SK-N-SH (cell line): ENCODE results near the gene PLGRKT. TPM values are rescaled to one million over a fixed set of nuclear protein-coding genes. Genes with fewer than 3 reads are reported as not detected.

Experiments
- CTCF ChIA-PET: fragments of 300-600, 350-600 bp; formaldehyde crosslinking; extraction: SDS; loops from one replicate; lab custom pipeline; 2021; lab: Yijun Ruan, JAX
- POLR2A ChIA-PET: fragments of 350-600 bp; sonication (Branson Sonifier 250); formaldehyde crosslinking; extraction: SDS; loops from one replicate; lab custom pipeline; 2020; ENCODE audit warnings: antibody characterized with exemption, inconsistent platforms; lab: Yijun Ruan, JAX
- DNase-seq: peaks from one replicate; pipeline ENCODE4 v3.0.0; 2012
- H2AFZ ChIP-seq: fragments of 200-600 bp; sonication (generic); 2 replicates; pipeline ENCODE4 v1.8.1; 2016; ENCODE audit warnings: antibody characterized with exemption, mild to moderate bottlenecking, low read depth
- H3F3A ChIP-seq: fragments of 200-600 bp; sonication (generic); replicated peaks from 2 replicates; pipeline ENCODE3; 2016; ENCODE audit warnings: antibody characterized with exemption, mild to moderate bottlenecking; ENCODE audit not compliant: insufficient read depth
- H3K27ac ChIP-seq, 2 experiments: fragments of 200-500 bp in 1 of 2; fragments of 200-600 bp in 1 of 2; sonication (Bioruptor generic) in 1 of 2; sonication (generic), shearing (Covaris generic) in 1 of 2; 2 replicates each; pipeline versions ENCODE4 v1.5.1 to v1.6.1; 2014 to 2016; ENCODE audit warnings: low read depth in 2 of 2, inconsistent platforms in 1 of 2, low read length in 1 of 2, mild to moderate bottlenecking in 1 of 2, mixed read lengths in 1 of 2
- H3K27me3 ChIP-seq: fragments of 200-600 bp; sonication (generic), shearing (Covaris generic); 2 replicates; pipeline ENCODE4 v1.6.1; 2016; ENCODE audit warnings: mixed run types; ENCODE audit not compliant: insufficient read depth
- H3K36me3 ChIP-seq, 2 experiments: fragments of 200-500 bp in 1 of 2; fragments of 200-600 bp in 1 of 2; sonication (Bioruptor generic) in 1 of 2; sonication (generic) in 1 of 2; replicated peaks in 1 of 2; 2 replicates each; pipeline versions ENCODE3 to v1.5.1; 2014 to 2016; ENCODE audit warnings: low read length in 1 of 2, mild to moderate bottlenecking in 1 of 2; ENCODE audit not compliant: insufficient read depth in 2 of 2, control insufficient read depth in 1 of 2
- H3K4me1 ChIP-seq, 2 experiments: fragments of 200-500 bp in 1 of 2; fragments of 200-600 bp in 1 of 2; sonication (Bioruptor generic) in 1 of 2; sonication (generic), shearing (Covaris generic) in 1 of 2; 2 replicates each; pipeline versions ENCODE4 v1.5.1 to v1.6.1; 2014 to 2016; ENCODE audit warnings: low read depth in 1 of 2, low read length in 1 of 2, mixed run types in 1 of 2; ENCODE audit not compliant: insufficient read depth in 2 of 2, control insufficient read depth in 1 of 2
- H3K4me2 ChIP-seq: fragments of 200-600 bp; sonication (generic), shearing (Covaris generic); 2 replicates; pipeline ENCODE4 v1.6.1; 2017; ENCODE audit warnings: mixed run types
- H3K4me3 ChIP-seq, 2 experiments: fragments of 200-500 bp in 1 of 2; fragments of 200-600 bp in 1 of 2; sonication (Bioruptor generic) in 1 of 2; sonication (generic), shearing (Covaris generic) in 1 of 2; 2 replicates each; pipeline versions ENCODE4 v1.5.1 to v1.8.1; 2014 to 2016; ENCODE audit warnings: low read depth in 2 of 2, inconsistent platforms in 1 of 2, low read length in 1 of 2, mild to moderate bottlenecking in 1 of 2, mixed read lengths in 1 of 2, moderate library complexity in 1 of 2
- H3K79me2 ChIP-seq: fragments of 200-600 bp; sonication (generic); 2 replicates; pipeline ENCODE4 v1.8.1; 2017; ENCODE audit warnings: mild to moderate bottlenecking; ENCODE audit not compliant: insufficient read depth
- H3K9ac ChIP-seq: fragments of 200-600 bp; sonication (generic); 2 replicates; pipeline ENCODE4 v1.6.1; 2017; ENCODE audit warnings: mixed run types
- H3K9me2 ChIP-seq: fragments of 200-600 bp; sonication (generic); 2 replicates; pipeline ENCODE4 v1.6.1; 2017; ENCODE audit warnings: mixed run types
- H3K9me3 ChIP-seq: fragments of 200-600 bp; sonication (generic); 2 replicates; pipeline ENCODE4 v1.6.1; 2017; ENCODE audit warnings: mixed run types, mild to moderate bottlenecking, moderate library complexity
- H4K20me1 ChIP-seq: fragments of 200-600 bp; sonication (generic); 2 replicates; pipeline ENCODE4 v1.6.1; 2017; ENCODE audit warnings: mild to moderate bottlenecking, mixed run types; ENCODE audit not compliant: insufficient read depth
- FOSL2 ChIP-seq: IDR thresholded peaks from 2 replicates; pipeline ENCODE4 v1.4.0; 2012; ENCODE audit warnings: low read depth, mild to moderate bottlenecking, moderate library complexity, borderline replicate concordance
- FOXJ3 ChIP-seq: sonication (generic); formaldehyde crosslinking; IDR thresholded peaks from 2 replicates; pipeline ENCODE4 v1.5.1; 2020; ENCODE audit warnings: mild to moderate bottlenecking, missing genetic modification reagents
- MEF2A ChIP-seq: IDR thresholded peaks from 2 replicates; pipeline ENCODE4 v1.4.0; 2012; ENCODE audit warnings: low read depth, borderline replicate concordance
- REST ChIP-seq: IDR thresholded peaks from 2 replicates; pipeline ENCODE4 v1.6.1; 2012; ENCODE audit warnings: mild to moderate bottlenecking, low read depth, low read length, moderate library complexity
- SIN3A ChIP-seq: IDR thresholded peaks from 2 replicates; pipeline ENCODE4 v1.6.1; 2012; ENCODE audit warnings: low read depth, mild to moderate bottlenecking, low read length, moderate library complexity, borderline replicate concordance
- TAF1 ChIP-seq: IDR thresholded peaks from 2 replicates; pipeline ENCODE4 v1.6.1; 2012; ENCODE audit warnings: low read depth, mild to moderate bottlenecking, low read length, moderate library complexity, borderline replicate concordance
- WGBS: methylation state at CpG from one replicate; pipeline ENCODE4 v1.1.6; 2017; ENCODE audit warnings: low lambda C conversion rate; 5-methylcytosine and 5-hydroxymethylcytosine counted together
- polyA plus RNA-seq, 3 experiments: library from polyadenylated mRNA; depleted of rRNA; stranded (reverse); fragments of >200 nt; gene quantifications; 2 replicates each; pipeline ENCODE4 v1.2.3, GENCODE V29; 2012

Gene PLGRKT
- polyA plus RNA-seq, 1 of the 3 experiments (the other 2 are of a cell fraction): 11.4 TPM

DNA sequence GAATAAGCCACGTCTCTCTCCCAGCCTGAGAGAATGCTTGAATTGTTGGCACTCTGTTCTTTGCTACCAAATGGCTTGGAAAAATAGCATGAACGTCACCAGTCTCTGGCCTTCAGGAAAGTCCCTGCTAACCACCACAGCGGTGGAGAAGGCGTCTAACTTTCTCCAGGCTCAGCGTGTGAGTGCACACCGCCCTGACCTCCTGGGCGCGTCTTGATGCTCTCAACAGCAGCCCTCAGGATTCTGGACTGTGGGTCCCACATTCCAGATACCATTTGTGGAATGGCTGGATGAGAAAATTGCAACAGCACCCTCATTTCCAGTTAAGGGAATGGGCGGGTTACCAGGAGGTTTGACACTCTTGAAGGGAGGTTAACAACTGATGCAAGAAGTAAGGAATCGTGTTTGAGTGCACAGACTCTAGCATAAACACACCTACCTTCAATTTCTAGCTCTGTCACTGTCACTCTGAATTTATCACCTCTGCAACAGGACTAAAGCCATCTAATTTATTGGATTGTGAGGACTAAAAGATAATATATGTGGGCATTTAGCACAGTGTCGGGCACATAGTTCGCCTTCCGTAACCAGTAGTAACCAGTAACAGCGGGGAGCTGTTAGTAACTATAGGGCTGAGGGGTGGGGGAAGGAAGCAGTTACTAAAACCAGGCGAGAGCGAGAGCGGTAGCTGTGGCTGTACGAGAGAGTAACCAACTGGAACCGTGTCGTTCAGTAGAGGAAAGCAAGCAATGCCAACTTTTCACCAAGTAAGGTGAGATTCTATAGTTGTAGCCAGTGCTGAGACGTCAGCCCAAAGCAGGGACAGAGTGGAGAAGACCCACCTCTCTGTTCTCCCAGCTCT is 807 bp upstream of the PLGRKT start:
- H4K20me1 ChIP-seq: no peaks in the 10 kb centered on the region
- ChIA-PET CTCF (interaction anchor here (1.1 to 6.1 kb wide), 6 partner anchors 11 to 253 kb away, joined by 3 to 71 read pairs (median 9); partner anchors contain the start of genes CD274 and INSL6), POLR2A (interaction anchor here (0.9 to 1.2 kb wide), 4 partner anchors 12 to 247 kb away, joined by 3 to 4 read pairs (median 4); partner anchors contain the start of gene CD274)
- H3K4me2 ChIP-seq: peak overlapping the region; percentile 83
- H3K9ac ChIP-seq: peak overlapping the region; percentile 92
- 85% methylated on average over 21 of the region's 21 CpGs for WGBS
- no peaks in the 10 kb centered on the region for H3K27me3 ChIP-seq
- peaks cover 10% of the 10 kb centered on the region in 2 experiments for H3K36me3 ChIP-seq
- peaks cover 6% of the 10 kb centered on the region; the same call in 1 of the 2 replicates for H3K79me2 ChIP-seq
- DNase-seq: no peak
- peak overlapping the region; percentile 96 for H2AFZ ChIP-seq
- H3K9me2 ChIP-seq: no peaks in the 10 kb centered on the region
- H3F3A ChIP-seq: peaks cover 30% of the 10 kb centered on the region
- H3K27ac ChIP-seq: peak overlapping the region; percentile 77 to 90
- H3K4me3 ChIP-seq: peak overlapping the region; percentile 85 to 86
- no peak for TF ChIP-seq REST
- TF ChIP-seq FOXJ3 (CRISPR knock-in tag): no peak
- TF ChIP-seq MEF2A: no peak
- H3K4me1 ChIP-seq: peaks cover 6 to 15% of the 10 kb centered on the region in 2 experiments
- H3K9me3 ChIP-seq: no peaks in the 10 kb centered on the region

DNA sequence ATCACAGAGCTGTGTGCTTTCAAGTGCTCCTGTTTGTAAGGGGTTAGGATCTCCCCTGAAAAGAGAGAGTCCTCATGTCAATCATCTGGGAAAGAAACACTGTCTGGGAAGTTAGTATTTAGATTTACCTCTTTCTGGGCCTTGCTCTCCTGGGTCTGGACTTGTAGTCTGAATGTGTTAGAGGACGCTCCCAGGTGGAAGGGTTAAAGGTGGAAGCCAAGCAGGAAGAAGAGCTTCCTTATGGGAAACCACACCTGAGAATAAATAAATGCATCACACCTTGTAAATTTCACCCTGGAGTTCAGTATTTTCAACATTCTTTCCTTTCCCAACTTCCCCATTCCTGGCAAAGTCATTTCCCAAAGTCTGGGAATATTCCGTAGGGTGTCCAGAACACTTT is 1.3 kb downstream of the PLGRKT start:
- H2AFZ ChIP-seq: no peak overlapping the region
- H3F3A ChIP-seq: peaks cover 23% of the 10 kb centered on the region
- peak overlapping the region; percentile 83 for H3K4me2 ChIP-seq
- WGBS: 98% methylated on average over 2 of the region's 2 CpGs
- H3K36me3 ChIP-seq: peaks cover 10 to 12% of the 10 kb centered on the region in 2 experiments
- H3K27ac ChIP-seq: peak overlapping the region in 1 of 2 experiments; percentile 90; a peak in 3 of 4 replicates
- no peaks in the 10 kb centered on the region for H4K20me1 ChIP-seq
- no peaks in the 10 kb centered on the region for H3K9me2 ChIP-seq
- TF ChIP-seq FOSL2 (no peak), TAF1 (no peak), SIN3A (no peak)
- no peaks in the 10 kb centered on the region for H3K27me3 ChIP-seq
- CTCF ChIA-PET: interaction anchor here (1.8 to 3.8 kb wide), 5 partner anchors 13 to 677 kb away, joined by 6 to 13 read pairs (median 12); partner anchors contain the start of genes CD274 and INSL6
- POLR2A ChIA-PET: no interaction called here
- no peaks in the 10 kb centered on the region for H3K9me3 ChIP-seq
- H3K4me1 ChIP-seq: peaks cover 6 to 15% of the 10 kb centered on the region in 2 experiments
- H3K79me2 ChIP-seq: peaks cover 6% of the 10 kb centered on the region; the same call in 1 of the 2 replicates
- DNase-seq: no peak
- peak overlapping the region; percentile 92; the same call in 1 of the 2 replicates for H3K9ac ChIP-seq
- peak overlapping the region in 1 of 2 experiments; percentile 85; a peak in 3 of 4 replicates for H3K4me3 ChIP-seq
